ENCODE data around the gene GPR152. TPM values are rescaled to one million over a fixed set of nuclear protein-coding genes. Genes with fewer than 3 reads are reported as not detected.
A peak's percentile ranks its signal among the peaks of the same experiment; 100 is the strongest.

GPR152 gene
- total and polyA plus RNA-seq, 2 of the 8 experiments (the other 6 are each of a cell fraction or from before 2014, with no cell fraction given): not detected

DNA sequence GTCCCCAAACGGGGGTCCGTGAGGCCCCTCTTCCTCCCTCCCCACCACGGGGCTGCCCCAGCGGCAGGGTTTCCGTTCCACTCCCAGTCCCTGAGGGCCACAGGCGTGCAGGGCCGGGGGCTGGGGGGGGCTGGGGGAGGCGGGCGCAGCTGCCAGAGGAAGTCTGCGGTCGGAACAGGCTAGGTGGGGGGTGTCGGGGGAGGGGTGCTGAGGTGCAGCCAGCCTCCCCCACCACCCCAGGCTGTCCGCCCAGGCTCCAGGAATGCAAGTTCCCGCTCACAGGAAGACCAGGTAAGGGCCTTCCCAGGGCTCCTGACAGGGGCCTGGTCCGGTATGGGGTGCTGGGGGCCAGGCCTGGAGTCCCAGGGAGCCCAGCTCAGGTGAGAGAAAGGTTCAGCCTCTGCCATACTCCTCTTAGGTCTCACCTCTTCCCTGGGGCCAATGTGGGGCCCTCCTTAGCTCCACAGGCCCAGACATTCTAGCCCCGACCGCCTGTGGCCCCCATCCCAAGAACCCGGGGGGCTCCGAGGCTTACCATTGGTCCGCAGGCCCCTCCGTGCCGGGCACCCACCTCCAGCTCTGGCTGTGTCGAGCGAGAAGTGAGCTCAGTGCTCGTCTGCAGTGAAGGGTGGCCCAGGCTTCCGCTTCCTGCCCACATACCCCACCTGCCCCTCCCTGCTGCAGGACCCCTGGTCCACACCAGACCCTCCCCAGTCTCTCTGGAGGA is 15.3 kb downstream of the GPR152 start, which contains the start of gene PTPRCAP:
Gene PTPRCAP (minus strand): TSS at position 601 of the 727 bp plus-strand sequence. CDS start 63 bp downstream, at position 538.
- Histone ChIP-seq H3K14ac (ENCODE audit: insufficient read length) (no peak within 1 kb of the TSS), H4K20me1 (replicated peaks in 1 of 2; ENCODE audit: control insufficient read depth in 1 of 2, insufficient read depth in 2 of 2, low read length in 2 of 2) (peaks cover 2 to 26% of the 10 kb centered on the region in 2 experiments), H2BK5ac (ENCODE audit: low read depth, low read length) (peak within 1 kb of the TSS; percentile 87), H4K5ac (ENCODE audit: insufficient read length, low read depth, low read length) (peak within 1 kb of the TSS; percentile 57), H3K56ac (replicated peaks; ENCODE audit: insufficient read length, low read depth, low read length) (no peak within 1 kb of the TSS), H2BK20ac (ENCODE audit: low read length) (0 out of 2 replicates have a peak within 1 kb of the TSS, but pooled peaks have one; percentile 7), H2BK15ac (ENCODE audit: low read length) (0 out of 2 replicates have a peak within 1 kb of the TSS, but pooled peaks have one; percentile 46), H4K91ac (replicated peaks; ENCODE audit: insufficient read length, low read length) (peak within 1 kb of the TSS; percentile 88), H3K27ac (ENCODE audit: low read depth, low read length) (peak within 1 kb of the TSS; percentile 80; the same call in 1 of the 2 replicates), H3K4me1 (replicated peaks in 1 of 4; ENCODE audit: control insufficient read depth in 3 of 4, insufficient read depth in 4 of 4, low read length in 3 of 4) (peaks cover 0 to 18% (median 14%) of the 10 kb centered on the region in 4 experiments; a peak in 6 of 7 replicates), H3K79me2 (ENCODE audit: control insufficient read depth in 1 of 2, insufficient read depth in 2 of 2, low read length in 2 of 2) (no peaks in the 10 kb centered on the region), H3K9ac (replicated peaks in 1 of 4; ENCODE audit: extremely low read depth in 1 of 4, low read depth in 3 of 4, low read length in 3 of 4) (no peak within 1 kb of the TSS; a peak in 1 of 7 replicates), H4K8ac (ENCODE audit: extremely low read depth, insufficient read depth, low read length) (peak within 1 kb of the TSS; percentile 51; the same call in 1 of the 2 replicates), H3K4ac (replicated peaks; ENCODE audit: insufficient read length, low read depth, low read length) (no peak within 1 kb of the TSS), H2BK12ac (ENCODE audit: low read depth, low read length) (0 out of 2 replicates have a peak within 1 kb of the TSS, but pooled peaks have one; percentile 33), H3K79me1 (ENCODE audit: low read depth, low read length) (no peaks in the 10 kb centered on the region), H3K23me2 (ENCODE audit: low read depth, low read length) (no peaks in the 10 kb centered on the region), H3K36me3 (ENCODE audit: control insufficient read depth in 2 of 4, insufficient read depth in 4 of 4, low read length in 3 of 4) (peaks cover 8 to 34% (median 18%) of the 10 kb centered on the region in 4 experiments), H2AFZ (ENCODE audit: low read length) (no peak within 1 kb of the TSS), H3K27me3 (replicated peaks in 1 of 4; ENCODE audit: control insufficient read depth in 3 of 4, extremely low read depth in 1 of 4, insufficient read depth in 3 of 4, low read length in 3 of 4) (no peaks in the 10 kb centered on the region), H3K18ac (ENCODE audit: extremely low read depth, low read length) (peak within 1 kb of the TSS; percentile 13), H2BK120ac (replicated peaks; ENCODE audit: low read depth, low read length) (no peak within 1 kb of the TSS), H3K23ac (ENCODE audit: insufficient read length) (no peak within 1 kb of the TSS), H3K4me2 (ENCODE audit: insufficient read depth in 1 of 2, low read depth in 2 of 2, low read length in 2 of 2) (peak within 1 kb of the TSS; percentile 5 to 62; a peak in 3 of 4 replicates), H2AK5ac (ENCODE audit: low read depth, low read length) (peak within 1 kb of the TSS; percentile 82; the same call in 1 of the 2 replicates), H3K4me3 (ENCODE audit: extremely low read depth in 1 of 4, insufficient read depth in 2 of 4, low read depth in 3 of 4, low read length in 4 of 4) (peak within 1 kb of the TSS in 1 of 4 experiments; percentile 26; a peak in 1 of 8 replicates), H3K9me3 (ENCODE audit: insufficient read depth in 2 of 2, low read depth in 1 of 2, low read length in 1 of 2) (no peaks in the 10 kb centered on the region)
- ChIA-PET POLR2A (ENCODE audit: partially characterized antibody) (interaction anchor here (1.0 to 12.5 kb wide), 20 partner anchors 9 to 84 kb away, joined by 3 to 104 read pairs (median 6); partner anchors contain the start of genes CABP4, CARNS1, GPR152 and PPP1CA), CTCF (ENCODE audit: partially characterized antibody) (interaction anchor here (0.6 to 1.8 kb wide), 6 partner anchors 19 to 55 kb away, joined by 3 to 5 read pairs (median 3); no protein-coding TSS in a partner anchor)
- DNase-seq (ENCODE audit: low read depth in 1 of 2, low spot score in 2 of 2) (peak in 1 of 2 experiments; percentile 38), FAIRE-seq (no peak)
- 83% methylated on average over 13 of the region's 26 CpGs; no CpG with 5 or more reads in 1 of the 2 experiments for WGBS, 2 experiments (ENCODE audit: extremely low coverage in 1 of 2, insufficient coverage in 1 of 2, insufficient read length in 1 of 2, insufficient replicate concordance in 2 of 2, low coverage in 1 of 2, low lambda C conversion rate in 2 of 2, missing lambda C conversion rate in 1 of 2)
- TF ChIP-seq TEAD4 (IDR thresholded peaks at IDR 0.05; ENCODE audit: low read depth, low read length) (peak; percentile 16; the same call in 1 of the 2 replicates), GTF2F1 (IDR thresholded peaks at IDR 0.05; ENCODE audit: borderline replicate concordance, low read depth, low read length) (no peak), RNF2 (IDR thresholded peaks at IDR 0.05; ENCODE audit: borderline replicate concordance, low read depth, low read length, missing control alignments, poor library complexity, severe bottlenecking) (no peak)
- TF ChIP-seq, protein P1, sequence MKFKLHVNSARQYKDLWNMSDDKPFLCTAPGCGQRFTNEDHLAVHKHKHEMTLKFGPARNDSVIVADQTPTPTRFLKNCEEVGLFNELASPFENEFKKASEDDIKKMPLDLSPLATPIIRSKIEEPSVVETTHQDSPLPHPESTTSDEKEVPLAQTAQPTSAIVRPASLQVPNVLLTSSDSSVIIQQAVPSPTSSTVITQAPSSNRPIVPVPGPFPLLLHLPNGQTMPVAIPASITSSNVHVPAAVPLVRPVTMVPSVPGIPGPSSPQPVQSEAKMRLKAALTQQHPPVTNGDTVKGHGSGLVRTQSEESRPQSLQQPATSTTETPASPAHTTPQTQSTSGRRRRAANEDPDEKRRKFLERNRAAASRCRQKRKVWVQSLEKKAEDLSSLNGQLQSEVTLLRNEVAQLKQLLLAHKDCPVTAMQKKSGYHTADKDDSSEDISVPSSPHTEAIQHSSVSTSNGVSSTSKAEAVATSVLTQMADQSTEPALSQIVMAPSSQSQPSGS (IDR thresholded peaks at IDR 0.05; ENCODE audit: low read length): no peak

All from H1 (cell line).